MCF 10A (cell line): ENCODE results near the gene LAMTOR1. TPM values are rescaled to one million over a fixed set of nuclear protein-coding genes. Genes with fewer than 3 reads are reported as not detected.

Experiments
- BruUV-seq: library from RNA; stranded (reverse); fragments of 400-500 nt; replicated peaks from 2 replicates; lab custom pipeline; 2021; lab: Mats Ljungman, UMichigan
- CTCF ChIA-PET: fragments of 300-600 bp; sonication (Branson Sonifier 250); formaldehyde crosslinking; extraction: SDS; loops from one replicate; lab custom pipeline; 2021; ENCODE audit warnings: antibody characterized with exemption, inconsistent platforms; lab: Yijun Ruan, JAX
- POLR2A ChIA-PET: fragments of 300-600, 350-650 bp; sonication (Branson Sonifier 250); formaldehyde crosslinking; extraction: SDS; loops from one replicate; lab custom pipeline; 2020; ENCODE audit warnings: antibody characterized with exemption, inconsistent platforms; lab: Yijun Ruan, JAX
- DNase-seq: peaks from one replicate; pipeline ENCODE4 v3.0.0-alpha.2; 2018; ENCODE audit not compliant: unreplicated experiment
- H3K27ac Mint-ChIP-seq: one replicate; pipeline ENCODE4 v1.8.0; 2022; ENCODE audit warnings: mild to moderate bottlenecking, low read depth, mixed read lengths; ENCODE audit not compliant: unreplicated experiment
- H3K27me3 Mint-ChIP-seq: one replicate; pipeline ENCODE4 v1.8.0; 2022; ENCODE audit warnings: mixed read lengths; ENCODE audit not compliant: insufficient read depth, unreplicated experiment
- H3K36me3 Mint-ChIP-seq: one replicate; pipeline ENCODE4 v1.8.0; 2022; ENCODE audit warnings: mild to moderate bottlenecking, moderate library complexity, mixed read lengths; ENCODE audit not compliant: insufficient read depth, unreplicated experiment
- H3K4me1 Mint-ChIP-seq: one replicate; pipeline ENCODE4 v1.8.0; 2022; ENCODE audit warnings: mixed read lengths; ENCODE audit not compliant: insufficient read depth, unreplicated experiment
- H3K4me3 Mint-ChIP-seq: one replicate; pipeline ENCODE4 v1.8.0; 2022; ENCODE audit warnings: mild to moderate bottlenecking, moderate library complexity, mixed read lengths; ENCODE audit not compliant: unreplicated experiment
- H3K9me3 Mint-ChIP-seq: one replicate; pipeline ENCODE4 v1.8.0; 2022; ENCODE audit warnings: mixed read lengths; ENCODE audit not compliant: unreplicated experiment
- intact Hi-C: fragments of 100-400 bp; cut with micrococcal nuclease; formaldehyde crosslinking; loops from 2 replicates; pipeline ENCODE4 v1.14.1; 2022
- total RNA-seq: library from RNA; stranded (reverse); gene quantifications from 2 replicates; pipeline ENCODE4 v1.2.3, GENCODE V29; 2022
- TF ChIP-seq, protein P1 (sequence below): fragments of 200-600 bp; IDR thresholded peaks from one replicate; pipeline ENCODE4 v1.8.0; 2022; ENCODE audit warnings: antibody characterized with exemption, mild to moderate bottlenecking; ENCODE audit not compliant: unreplicated experiment

LAMTOR1 gene
- total RNA-seq, 1 experiment from 2014 or later: 76.9 TPM

DNA sequence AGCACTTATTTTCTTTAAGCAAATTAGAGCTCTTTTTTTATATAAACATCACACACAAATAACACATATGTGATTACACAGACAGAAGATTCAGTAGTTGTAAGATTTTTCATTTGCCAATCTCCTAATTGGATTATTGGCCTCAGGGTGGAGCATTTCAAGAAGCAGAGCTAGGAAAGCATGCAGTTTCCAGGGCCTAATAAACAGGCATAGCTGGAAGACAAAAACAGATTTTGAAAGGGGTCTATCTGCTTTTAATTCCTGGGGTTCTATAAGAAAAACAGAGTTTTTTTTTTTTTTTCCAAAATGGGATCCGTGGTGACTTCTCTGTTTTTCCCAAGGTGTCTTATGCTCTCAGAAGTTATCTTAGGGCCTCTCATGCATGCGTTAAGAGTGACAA is 24.8 kb upstream of the LAMTOR1 start:
- no peak for DNase-seq
- BruUV-seq: no TSS peak
- Mint-ChIP-seq H3K4me1 (no peaks in the 10 kb centered on the region), H3K9me3 (no peaks in the 10 kb centered on the region), H3K27ac (no peak overlapping the region), H3K36me3 (no peaks in the 10 kb centered on the region), H3K27me3 (no peaks in the 10 kb centered on the region), H3K4me3 (no peak overlapping the region)
- ChIA-PET POLR2A (interaction anchor here (0.6 to 1.9 kb wide), 5 partner anchors 12 to 52 kb away, joined by 3 to 8 read pairs (median 3); partner anchors contain the start of gene ANAPC15), CTCF (interaction anchor here (0.6 to 2.1 kb wide), 3 partner anchors 16 to 115 kb away, joined by 3 to 7 read pairs (median 6); no protein-coding TSS in a partner anchor)
- TF ChIP-seq, protein P1, sequence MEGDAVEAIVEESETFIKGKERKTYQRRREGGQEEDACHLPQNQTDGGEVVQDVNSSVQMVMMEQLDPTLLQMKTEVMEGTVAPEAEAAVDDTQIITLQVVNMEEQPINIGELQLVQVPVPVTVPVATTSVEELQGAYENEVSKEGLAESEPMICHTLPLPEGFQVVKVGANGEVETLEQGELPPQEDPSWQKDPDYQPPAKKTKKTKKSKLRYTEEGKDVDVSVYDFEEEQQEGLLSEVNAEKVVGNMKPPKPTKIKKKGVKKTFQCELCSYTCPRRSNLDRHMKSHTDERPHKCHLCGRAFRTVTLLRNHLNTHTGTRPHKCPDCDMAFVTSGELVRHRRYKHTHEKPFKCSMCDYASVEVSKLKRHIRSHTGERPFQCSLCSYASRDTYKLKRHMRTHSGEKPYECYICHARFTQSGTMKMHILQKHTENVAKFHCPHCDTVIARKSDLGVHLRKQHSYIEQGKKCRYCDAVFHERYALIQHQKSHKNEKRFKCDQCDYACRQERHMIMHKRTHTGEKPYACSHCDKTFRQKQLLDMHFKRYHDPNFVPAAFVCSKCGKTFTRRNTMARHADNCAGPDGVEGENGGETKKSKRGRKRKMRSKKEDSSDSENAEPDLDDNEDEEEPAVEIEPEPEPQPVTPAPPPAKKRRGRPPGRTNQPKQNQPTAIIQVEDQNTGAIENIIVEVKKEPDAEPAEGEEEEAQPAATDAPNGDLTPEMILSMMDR: no peak
- intact Hi-C loops: no loop called here

DNA sequence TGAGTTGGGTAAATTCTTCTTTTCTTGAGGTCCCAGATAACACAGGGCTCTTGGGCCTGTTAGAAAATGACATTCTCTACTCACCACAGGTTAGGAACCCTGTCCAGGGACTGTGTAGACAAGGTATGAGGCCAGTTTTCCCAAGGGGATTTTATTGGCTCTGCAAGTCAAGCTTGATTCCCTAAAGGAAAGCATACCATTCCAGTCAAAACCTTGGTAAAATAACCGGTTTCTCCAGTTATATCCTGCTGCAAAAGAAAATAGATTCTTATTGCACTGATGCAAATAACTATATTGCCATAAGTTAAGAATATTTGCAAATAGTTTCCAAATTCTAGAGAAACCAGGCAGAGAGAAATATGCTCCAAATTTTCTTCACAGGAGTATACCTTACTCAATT is 22.9 kb upstream of the LAMTOR1 start:
- no peak for DNase-seq
- no peaks in the 10 kb centered on the region for H3K9me3 Mint-ChIP-seq
- intact Hi-C loops: no loop called here

DNA sequence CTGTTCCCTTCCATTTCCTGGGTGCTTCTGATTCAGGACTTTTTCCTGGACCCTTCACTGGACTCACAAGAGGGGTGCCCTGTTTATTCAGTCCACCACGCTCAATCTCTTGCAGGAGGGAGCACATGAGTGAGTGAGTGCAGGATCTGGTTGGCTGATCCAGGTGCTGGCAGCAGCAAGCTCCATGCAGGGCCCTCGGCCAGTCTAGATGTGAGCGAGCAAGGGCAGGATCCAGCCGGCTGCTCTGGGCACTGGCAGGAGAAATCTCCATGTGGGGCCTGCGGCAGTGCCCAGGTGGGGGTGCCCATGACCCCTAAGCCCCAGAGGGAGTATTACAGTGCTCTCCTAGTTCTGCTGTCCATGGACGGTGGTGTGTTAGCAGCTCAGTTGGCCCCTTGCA is 20.9 kb upstream of the LAMTOR1 start:
- intact Hi-C loops: no loop called here
- CTCF ChIA-PET: interaction anchor here (1.0 kb wide), 1 partner anchor 57 kb away, joined by 3 read pairs; no protein-coding TSS in a partner anchor
- peaks cover 1% of the 10 kb centered on the region for H3K36me3 Mint-ChIP-seq
- no peaks in the 10 kb centered on the region for H3K9me3 Mint-ChIP-seq
- DNase-seq: no peak
- H3K4me1 Mint-ChIP-seq: no peaks in the 10 kb centered on the region
- TF ChIP-seq, protein P1: no peak
- BruUV-seq: no TSS peak
- H3K4me3 Mint-ChIP-seq: no peak overlapping the region
- no peak overlapping the region for H3K27ac Mint-ChIP-seq
- POLR2A ChIA-PET: interaction anchor here (1.2 to 1.4 kb wide), 2 partner anchors 11 to 21 kb away, joined by 3 to 6 read pairs; partner anchors contain the start of gene ANAPC15
- no peaks in the 10 kb centered on the region for H3K27me3 Mint-ChIP-seq

More for the DNA sequence above, 22.9 kb upstream of the LAMTOR1 start:
- Mint-ChIP-seq H3K27ac (no peak overlapping the region), H3K27me3 (no peaks in the 10 kb centered on the region), H3K4me3 (no peak overlapping the region), H3K4me1 (no peaks in the 10 kb centered on the region), H3K36me3 (no peaks in the 10 kb centered on the region)
- ChIA-PET POLR2A (interaction anchor here (1.1 to 1.3 kb wide), 2 partner anchors 12 to 15 kb away, joined by 4 read pairs; no protein-coding TSS in a partner anchor), CTCF (interaction anchor here (1.1 to 1.7 kb wide), 3 partner anchors 11 to 57 kb away, joined by 3 to 5 read pairs (median 4); no protein-coding TSS in a partner anchor)
- BruUV-seq: no TSS peak
- TF ChIP-seq, protein P1: no peak

DNA sequence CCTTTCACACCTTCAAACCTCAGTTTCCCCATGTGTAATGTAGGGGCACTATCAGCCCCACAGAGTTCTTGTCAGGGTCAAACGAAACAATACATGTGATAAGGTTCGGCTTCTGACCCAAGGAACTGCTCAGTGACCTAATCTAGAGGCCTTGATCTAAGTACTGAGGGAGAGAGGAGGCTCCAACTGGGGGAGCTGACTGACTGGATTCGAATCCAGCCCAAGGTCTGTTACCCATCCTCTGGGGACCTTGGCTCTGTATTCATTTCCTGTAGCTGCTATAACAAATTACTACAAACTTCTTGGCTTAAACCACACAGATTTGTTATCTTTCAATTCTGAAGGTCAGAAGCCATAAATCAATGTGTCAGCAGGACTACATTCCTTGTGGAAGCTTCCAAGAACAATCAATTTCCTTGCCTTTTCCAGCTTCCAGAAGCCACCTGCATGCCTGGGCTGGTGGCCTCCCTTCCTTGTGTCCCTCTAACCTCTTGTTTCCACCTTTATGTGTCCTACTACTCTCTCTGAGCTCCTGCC is 20.1 kb upstream of the LAMTOR1 start:
- ChIA-PET CTCF (interaction anchor here (0.6 to 1.0 kb wide), 2 partner anchors 16 to 58 kb away, joined by 3 to 4 read pairs; no protein-coding TSS in a partner anchor), POLR2A (interaction anchor here (0.9 to 1.4 kb wide), 4 partner anchors 10 to 22 kb away, joined by 3 to 6 read pairs (median 4); partner anchors contain the start of gene ANAPC15)
- TF ChIP-seq, protein P1: no peak
- intact Hi-C loops: no loop called here
- H3K4me3 Mint-ChIP-seq: no peak overlapping the region
- DNase-seq: no peak
- no TSS peak for BruUV-seq
- H3K36me3 Mint-ChIP-seq: peaks cover 7% of the 10 kb centered on the region
- H3K27me3 Mint-ChIP-seq: no peaks in the 10 kb centered on the region
- no peaks in the 10 kb centered on the region for H3K4me1 Mint-ChIP-seq
- no peak overlapping the region for H3K27ac Mint-ChIP-seq
- no peaks in the 10 kb centered on the region for H3K9me3 Mint-ChIP-seq
